Stimulated activated CD4-positive, alpha-beta T cell treated with anti-CD3 and anti-CD28 coated beads, Interleukin-4, amount 100 ng/mL, for 4 hours (primary cell): ENCODE results near the gene FOLR1.

Experiments used
- DNase-seq, 2 experiments: peaks; one replicate each; pipeline ENCODE4 v3.0.0-alpha.2; 2020

The FOLR1 gene

DNA sequence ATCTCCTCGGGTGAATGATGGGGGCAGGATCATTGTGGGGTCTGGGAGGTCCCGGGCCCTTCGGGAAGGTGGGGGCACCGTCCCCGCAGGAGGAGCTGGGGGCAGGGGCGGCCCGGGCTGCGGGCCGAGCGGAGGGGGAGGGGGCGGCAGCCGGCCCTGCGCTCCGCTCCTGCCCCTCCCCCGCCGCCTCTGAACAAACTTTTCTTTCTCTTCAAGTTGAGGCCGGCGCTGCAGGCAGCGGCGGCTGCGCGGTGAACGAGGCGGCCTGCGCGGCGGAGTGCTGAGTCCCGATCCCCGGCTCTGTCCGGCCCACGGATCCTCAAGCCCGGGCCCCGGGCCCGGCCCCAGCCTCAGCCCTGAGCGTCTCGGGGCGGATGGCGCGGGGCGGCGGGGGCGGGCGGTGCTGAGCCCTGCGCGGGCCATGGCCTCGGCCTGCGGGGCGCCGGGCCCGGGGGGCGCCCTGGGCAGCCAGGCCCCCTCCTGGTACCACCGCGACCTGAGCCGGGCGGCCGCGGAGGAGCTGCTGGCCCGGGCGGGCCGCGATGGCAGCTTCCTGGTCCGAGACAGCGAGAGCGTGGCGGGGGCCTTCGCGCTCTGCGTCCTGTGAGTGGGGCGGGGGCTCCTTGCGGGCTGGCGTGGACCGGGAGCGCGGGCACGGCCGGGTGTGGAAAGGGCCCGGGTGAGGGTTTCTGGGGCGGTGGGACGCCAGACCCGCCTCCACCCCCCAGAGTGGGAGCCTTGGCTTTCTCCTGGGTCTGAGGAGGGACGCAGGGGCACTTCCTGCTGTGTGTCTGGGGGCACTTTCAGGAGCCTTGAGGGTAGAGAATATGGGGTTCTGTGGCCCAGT, 32.8 kb downstream of the FOLR1 start, which contains the start of gene INPPL1:
Gene INPPL1, plus strand, starts transcription at position 204 of the 847 bp plus-strand sequence. Its CDS starts 218 bp downstream, at position 422.
- DNase-seq, result peak; percentile 25 to 51

DNA sequence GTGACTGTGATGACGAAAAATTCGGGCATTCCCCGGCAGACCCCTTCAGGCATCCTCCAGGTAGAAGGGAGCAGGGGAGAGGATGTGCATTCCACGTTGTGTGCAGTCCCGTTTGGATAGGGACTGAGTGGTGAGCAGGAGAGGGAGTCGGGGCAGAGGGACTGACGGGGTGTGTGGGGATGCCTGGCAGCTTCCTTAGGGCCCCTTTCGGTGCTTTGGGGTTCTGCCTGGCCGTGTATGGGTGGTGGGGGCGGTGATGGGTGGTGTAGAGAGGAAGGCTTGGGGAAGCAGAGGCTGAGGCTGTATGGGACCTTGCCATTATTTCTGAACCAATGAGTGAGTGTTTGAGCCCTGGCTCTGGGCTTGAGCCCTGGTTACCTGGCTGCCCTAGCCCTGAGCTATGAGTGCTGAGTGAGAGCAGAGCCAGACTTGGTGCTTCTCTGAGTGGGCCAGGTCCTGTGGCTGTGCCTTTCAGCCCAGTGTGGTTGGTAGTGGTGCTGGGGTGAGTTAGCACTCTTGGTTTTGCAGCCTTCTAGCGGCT, 33.5 kb downstream of the FOLR1 start:
- no peak for DNase-seq

DNA sequence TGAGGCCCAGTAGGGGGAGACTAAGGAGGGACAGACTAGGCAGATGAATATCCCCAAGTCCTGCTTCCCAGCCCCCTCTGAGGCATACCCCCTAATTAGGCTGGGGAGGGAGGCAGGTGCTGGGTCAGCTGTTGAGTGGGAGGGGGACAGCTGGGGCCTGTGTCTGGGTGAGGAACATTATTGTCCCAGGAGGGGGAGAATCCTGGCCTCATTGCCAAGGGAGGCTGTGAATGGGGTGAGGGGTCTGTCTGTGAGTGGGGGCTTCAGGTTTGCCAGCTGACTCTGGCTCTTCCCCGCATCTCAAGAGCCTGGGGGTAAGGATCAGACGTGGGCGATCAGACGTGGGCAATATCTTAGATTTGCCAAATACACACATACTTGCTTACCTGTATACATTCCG, 34.8 kb downstream of the FOLR1 start:
- no peak for DNase-seq

DNA sequence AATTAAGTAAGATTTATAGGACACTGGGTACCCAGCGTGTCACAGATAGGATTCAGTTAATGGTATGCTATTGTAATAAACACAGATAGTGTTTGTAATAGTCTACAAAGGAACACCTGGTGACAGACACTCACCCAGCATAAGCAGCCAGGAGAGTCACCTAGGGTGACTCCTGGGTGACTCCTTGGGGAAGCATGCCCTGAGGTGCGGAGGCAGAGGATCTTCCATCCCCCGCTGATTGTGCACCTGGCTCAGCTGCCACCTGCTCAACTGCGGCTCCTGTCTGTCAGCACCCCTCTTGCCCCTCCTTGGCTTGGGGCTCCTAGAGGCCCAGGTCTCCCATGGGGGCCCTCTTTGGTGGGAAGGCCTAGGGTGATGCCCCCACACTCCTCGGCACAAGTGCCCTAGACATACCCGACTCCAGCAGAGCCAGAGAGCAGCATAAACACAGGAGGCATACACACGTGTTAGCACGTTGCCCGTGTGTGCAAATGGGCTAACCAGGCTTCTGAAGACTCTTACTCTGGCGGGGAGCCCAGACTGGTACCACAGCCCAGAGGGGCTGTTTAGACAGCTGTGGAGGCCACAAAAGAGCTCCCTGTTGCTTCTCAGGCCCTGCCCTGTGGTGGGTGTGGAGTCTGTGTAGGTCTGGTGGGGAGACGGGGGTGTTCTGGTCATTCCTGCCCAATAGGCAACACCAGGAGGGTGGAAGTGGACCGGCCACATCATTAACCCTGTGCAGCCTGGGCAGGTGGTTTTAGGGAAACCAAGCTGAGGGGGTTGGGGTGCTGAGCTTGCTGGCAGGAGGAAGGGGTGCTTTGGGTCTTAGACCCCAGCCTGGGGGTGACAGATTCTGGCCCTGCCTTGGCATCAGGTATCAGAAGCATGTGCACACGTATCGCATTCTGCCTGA, 35.6 kb downstream of the FOLR1 start:
- DNase-seq, result no peak

DNA sequence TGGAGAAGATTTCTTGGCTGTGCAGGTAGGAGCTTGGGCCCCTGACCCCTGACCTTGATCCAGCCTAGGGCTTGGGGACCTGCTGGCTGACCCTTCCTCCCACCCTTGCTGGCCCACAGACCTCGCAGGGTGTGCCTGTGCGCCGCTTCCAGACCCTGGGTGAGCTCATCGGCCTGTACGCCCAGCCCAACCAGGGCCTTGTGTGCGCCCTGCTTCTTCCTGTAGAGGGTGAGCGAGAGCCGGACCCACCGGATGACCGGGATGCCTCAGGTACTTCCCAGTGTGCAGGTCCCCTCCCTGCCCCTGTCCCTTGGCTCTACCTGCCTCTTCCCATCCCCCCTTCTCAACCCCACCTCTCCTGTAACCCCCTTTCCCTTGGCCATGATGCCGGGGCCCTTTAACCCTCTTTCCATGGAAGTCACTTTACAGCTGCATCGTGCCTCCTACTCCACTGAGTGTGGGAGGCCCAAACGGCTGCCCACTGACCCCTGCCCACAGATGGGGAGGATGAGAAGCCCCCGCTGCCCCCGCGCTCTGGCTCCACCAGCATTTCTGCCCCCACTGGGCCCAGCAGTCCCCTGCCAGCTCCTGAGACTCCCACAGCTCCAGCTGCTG, 36.4 kb downstream of the FOLR1 start:
- DNase-seq, result no peak

DNA sequence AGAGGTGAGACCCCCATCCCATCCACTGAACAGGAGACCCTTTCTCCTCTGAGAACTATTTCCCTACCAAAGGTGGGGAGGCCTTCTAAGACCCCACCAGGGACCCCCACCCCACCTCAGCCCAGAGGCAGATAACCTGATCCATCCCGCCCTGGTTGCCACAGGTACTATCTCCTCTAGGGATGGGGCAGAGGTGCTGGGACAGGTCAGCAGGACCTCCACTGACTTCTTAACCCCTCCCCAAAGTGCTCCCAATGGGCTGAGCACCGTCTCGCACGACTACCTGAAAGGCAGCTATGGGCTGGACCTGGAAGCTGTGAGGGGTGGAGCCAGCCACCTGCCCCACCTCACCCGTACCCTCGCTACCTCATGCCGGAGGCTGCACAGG, 36.9 kb downstream of the FOLR1 start:
- DNase-seq, result no peak

DNA sequence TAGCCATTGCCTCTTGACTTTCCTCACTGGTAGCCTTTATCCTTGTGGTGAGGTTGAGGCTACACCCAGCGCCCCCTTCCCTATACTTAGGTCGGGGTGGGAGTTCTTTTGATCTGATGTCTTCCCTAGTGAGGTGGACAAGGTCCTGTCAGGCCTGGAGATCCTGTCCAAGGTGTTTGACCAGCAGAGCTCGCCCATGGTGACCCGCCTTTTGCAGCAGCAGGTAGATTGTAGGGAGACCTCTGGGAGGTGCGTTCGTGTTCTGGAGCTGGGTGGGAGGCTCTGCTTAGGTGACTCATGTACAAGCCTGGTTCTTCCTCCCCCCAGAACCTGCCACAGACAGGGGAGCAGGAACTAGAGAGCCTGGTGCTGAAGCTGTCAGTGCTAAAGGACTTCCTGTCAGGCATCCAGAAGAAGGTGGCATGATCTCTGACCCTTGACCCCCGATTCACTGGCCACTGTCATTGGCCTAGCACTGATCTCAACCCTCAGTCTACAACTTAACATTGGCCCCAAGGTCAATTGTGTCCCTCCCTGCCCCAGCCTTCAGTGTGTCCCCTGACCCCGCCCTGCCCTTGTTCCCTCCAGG, 37.5 kb downstream of the FOLR1 start:
- DNase-seq, result no peak

DNA sequence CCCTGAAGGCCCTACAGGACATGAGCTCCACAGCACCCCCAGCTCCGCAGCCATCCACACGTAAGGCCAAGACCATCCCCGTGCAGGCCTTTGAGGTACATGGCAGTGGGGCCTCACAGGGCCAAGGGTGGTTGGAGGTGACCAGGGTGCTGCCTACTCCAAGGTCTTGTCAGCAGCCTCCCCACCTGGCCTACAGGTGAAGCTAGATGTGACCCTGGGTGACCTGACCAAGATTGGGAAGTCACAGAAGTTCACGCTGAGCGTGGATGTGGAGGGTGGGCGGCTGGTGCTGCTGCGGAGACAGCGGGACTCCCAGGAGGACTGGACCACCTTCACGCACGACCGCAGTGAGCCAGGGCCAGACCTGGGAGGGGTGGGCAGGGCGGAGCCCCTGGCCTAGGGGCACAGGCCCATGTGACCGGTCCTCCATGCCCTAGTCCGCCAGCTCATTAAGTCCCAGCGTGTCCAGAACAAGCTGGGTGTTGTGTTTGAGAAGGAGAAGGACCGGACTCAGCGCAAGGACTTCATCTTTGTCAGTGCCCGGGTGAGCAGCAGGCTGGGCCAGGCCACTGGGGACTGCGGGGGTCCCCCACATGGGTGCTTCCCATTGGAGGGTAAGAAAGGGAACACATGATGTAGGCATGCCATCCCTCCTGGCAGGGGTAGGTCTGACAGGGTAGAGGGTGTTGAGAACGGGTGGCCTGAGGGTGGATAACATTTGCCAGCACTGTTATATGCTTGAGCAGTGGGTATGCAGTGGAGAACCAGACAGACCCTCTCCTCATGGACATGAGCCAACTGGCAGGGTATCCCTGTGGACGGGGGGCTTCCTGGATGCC, 38.2 kb downstream of the FOLR1 start:
- DNase-seq, result no peak

DNA sequence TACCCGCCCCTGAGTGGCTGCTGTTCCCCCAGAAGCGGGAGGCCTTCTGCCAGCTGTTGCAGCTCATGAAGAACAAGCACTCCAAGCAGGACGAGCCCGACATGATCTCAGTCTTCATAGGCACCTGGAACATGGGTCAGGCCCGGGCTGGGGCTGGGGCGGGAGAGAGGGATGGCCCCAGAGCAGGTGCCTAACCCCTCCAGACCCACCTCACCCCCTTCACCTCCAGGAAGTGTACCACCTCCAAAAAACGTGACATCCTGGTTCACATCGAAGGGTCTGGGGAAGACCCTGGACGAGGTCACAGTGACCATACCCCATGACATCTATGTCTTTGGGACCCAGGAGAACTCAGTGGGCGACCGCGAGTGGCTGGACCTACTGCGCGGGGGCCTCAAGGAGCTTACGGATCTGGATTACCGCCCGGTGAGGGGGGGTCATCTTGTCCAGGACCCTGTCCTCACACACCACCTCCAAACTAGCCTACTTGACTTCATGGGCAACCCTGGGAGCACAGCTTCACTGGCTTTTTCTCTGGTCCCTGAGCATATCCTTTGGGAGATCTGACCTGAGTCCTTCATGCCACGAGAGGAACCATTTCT, 38.9 kb downstream of the FOLR1 start:
- no peak for DNase-seq

DNA sequence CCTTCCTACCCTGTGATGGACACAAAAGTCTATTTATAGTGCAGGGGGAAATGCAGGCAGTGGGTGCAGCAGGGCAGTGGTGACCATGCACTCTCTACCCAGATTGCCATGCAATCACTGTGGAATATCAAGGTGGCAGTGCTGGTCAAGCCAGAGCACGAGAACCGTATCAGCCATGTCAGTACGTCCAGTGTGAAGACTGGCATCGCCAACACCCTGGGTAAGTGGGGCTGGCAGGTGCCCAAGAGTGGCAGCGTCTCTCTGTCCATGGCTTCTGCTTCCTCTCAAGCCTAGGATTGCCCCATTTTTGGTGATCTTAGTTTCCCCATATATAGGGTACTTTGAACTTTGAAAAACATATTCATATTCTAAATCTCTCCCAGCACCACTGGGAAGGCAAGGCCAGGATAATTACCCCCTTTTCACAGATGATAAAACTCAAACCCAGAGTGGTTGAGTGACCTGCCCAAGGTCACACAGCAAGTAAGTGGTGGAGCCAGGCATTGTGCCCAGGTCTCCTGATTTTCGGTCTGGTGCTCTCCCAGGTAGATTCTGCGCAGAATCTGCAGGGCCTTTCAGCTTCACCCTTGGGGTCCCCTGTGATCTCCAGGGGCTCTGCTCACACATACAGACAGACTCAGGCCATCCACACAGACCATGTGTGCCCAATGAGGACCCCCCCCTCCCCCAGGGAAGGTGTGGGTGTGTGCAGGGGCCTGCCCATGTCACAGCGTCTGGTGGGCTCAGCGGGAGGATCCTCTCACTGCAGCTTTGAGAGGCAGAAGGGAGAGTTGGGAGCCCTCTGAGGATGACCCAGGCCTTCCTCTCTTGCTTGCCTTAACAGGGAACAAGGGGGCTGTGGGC, 39.7 kb downstream of the FOLR1 start:
- DNase-seq, result no peak

DNA sequence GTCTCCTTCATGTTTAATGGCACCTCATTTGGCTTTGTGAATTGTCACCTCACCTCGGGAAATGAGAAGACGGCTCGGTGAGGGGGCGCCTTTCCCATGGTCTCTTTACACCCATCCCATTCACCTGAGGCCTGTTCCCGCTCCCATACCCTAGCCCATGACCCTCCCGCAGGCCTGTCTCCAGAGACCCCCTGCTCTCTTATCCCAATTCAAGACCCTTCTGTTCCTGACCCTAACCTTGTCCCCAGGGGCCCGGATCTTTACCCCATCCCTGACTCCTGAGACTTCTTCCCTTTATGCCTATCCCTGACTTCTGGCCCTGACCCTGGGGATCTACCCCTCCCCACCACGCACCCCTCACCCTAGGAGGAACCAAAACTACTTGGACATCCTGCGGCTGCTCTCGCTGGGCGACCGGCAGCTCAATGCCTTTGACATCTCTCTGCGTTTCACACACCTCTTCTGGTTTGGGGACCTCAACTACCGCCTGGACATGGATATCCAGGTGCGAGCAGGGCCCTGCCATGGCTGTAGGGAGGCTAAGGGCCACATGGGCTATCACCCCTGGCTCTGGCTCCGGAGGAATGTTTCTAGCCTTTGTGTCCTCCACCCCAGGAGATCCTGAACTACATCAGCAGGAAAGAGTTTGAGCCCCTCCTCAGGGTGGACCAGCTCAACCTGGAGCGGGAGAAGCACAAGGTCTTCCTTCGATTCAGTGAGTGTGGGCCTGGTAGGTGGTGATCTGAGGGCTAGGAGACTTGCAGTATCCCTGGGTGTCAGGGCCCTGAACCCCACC, 40.5 kb downstream of the FOLR1 start:
- DNase-seq, result no peak

DNA sequence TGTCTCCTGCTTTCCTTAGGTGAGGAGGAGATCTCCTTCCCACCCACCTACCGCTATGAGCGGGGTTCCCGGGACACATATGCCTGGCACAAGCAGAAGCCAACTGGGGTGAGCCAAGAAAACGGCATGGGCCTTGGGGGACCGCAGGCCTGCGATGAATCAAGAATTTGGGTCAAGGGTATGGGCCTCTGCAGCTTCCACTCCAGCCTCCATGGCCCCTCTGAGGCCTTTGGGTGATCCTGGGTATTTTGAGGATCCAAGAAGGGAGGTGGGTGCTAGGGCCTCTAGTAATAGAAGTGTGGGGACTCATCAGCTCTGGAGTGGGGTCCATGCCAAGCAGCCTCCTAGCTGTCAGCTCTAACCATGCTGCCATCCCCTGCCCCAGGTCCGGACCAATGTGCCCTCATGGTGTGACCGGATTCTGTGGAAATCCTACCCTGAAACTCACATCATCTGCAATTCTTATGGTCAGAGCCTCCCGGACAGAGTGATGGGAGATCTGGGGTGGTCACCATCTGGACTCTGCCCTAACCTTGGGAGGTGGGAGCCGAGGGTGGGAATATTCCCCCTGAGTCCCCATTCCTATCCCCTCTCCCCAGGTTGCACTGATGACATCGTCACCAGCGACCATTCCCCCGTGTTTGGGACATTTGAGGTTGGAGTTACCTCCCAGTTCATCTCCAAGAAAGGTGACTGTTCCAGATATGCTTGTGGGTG, 41.3 kb downstream of the FOLR1 start:
- DNase-seq, result no peak

DNA sequence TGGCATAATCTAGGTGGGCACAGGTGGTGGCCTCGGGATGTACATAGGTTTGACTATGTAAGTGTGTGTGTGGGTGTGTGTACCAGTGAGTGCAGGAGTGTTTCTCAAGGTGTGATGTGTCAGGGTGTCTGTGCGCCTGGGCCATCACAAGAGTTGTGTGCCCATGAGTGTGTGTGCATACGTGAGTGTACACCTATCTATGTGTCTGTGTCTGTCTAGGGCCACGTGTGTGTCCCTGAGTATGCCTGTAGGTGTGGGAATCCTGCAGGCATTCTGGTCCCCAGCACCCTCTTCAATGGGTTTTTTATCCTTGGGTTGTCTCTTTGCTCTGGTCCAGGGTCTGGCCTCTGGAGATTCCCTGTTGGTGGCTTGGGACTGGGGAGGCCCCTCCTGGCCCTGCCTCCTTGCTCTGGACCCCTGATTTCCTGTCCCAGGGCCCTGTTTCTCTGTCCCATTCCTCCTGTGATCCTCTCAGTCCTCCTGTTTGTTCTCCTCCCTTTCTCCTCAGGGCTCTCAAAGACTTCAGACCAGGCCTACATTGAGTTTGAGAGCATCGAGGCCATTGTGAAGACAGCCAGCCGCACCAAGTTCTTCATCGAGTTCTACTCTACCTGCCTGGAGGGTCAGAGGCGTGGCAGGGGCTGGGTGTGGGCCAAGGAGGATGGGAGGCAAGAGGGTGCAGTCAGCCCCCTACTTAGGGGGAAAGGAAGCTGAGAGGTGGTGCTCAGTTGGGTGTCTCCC, 42.0 kb downstream of the FOLR1 start:
- no peak for DNase-seq

DNA sequence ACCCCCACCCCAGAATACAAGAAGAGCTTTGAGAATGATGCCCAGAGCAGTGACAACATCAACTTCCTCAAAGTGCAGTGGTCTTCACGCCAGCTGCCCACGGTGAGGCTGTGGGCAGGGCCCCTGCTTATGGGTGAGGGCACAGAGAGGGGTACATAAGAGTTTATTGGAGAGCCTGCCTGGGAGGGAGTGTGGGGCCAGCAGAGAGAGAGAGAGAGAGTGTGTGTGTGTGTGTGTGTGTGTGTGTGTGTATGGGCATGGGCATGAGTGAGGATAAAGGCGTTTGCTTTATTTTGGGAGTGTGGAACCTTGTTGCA, 42.5 kb downstream of the FOLR1 start:
- DNase-seq, result no peak

DNA sequence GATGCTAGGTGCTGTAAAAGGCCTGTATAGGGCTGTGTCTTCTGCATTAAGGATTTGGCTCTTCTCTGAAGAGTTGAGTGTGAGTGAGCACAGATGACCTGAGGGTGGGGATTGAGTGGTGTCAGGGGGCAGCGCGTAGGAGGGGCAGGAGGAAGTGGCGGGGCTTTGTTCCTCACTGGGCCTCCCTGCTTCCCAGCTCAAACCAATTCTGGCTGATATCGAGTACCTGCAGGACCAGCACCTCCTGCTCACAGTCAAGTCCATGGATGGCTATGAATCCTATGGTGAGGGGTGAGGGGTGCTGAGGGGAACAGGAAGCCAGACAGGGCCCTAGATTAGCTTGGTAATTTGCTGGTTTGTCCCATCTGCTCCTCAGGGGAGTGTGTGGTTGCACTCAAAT, 43.0 kb downstream of the FOLR1 start:
- DNase-seq, result no peak

DNA sequence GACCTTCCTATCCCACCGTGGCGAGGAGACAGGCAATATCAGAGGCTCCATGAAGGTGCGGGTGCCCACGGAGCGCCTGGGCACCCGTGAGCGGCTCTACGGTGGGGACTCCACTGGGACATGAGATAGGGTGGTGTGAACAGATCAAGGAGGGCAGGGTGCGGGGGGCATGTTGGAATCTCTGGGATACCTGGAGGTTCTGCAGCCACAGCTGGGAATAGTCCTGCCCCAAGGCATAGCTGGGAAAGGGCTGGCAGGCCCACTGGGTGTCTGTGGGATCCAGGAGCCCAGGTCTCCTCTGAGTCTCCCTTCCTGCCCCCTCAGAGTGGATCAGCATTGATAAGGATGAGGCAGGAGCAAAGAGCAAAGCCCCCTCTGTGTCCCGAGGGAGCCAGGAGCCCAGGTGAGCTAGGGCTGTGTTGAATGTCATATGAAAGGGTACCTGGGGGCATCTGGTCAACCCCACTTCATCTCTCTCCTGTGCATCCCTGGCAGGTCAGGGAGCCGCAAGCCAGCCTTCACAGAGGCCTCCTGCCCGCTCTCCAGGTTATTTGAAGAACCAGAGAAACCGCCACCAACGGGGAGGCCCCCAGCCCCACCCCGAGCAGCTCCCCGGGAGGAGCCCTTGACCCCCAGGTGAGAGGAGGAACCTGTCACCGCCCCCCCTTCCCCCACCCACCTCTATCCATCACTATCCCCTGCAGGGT, 43.6 kb downstream of the FOLR1 start:
- DNase-seq, result no peak

DNA sequence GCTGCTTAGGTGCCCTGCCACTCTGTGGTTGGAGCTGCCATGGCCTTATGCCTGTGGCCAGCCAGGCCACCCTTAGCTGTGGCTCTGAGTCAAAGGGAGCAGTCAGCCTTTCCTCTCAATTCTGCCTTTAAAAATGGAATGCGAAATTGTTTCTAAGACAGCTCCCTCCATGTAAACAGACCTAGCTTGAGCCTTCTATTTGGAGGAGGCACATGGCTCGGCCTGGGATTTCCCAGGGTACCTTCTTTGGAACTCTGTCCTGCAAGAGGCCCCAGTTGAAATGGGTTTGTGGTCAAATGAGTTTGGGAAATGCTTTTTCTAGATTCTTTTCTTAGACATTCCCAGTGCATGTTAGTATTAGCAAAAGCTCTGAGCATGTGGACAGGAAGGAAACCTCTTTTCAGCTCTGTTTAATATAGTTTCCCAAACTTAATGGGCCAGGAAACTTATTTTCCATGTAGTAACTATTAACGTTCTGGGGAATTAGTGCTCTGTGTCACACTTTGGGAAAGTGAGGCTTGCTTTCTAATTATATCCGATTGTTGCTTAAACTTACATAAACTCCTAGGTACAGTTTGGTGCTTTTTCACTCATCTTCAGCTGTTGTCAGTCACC, 44.2 kb downstream of the FOLR1 start:
- no peak for DNase-seq
